ENCODE data around the gene PCDHGA3. TPM values are rescaled to one million over a fixed set of nuclear protein-coding genes. Genes with fewer than 3 reads are reported as not detected.
"Not testable (repeated sequence)": the region's sequence is repeated elsewhere in the genome, so short reads cannot be mapped to it uniquely, and the experiment has no call there.

Gene PCDHGA3
- total RNA-seq, 4 donors from 2014 or later = 2.3 to 6.3 (median 2.8) TPM

GRCh38 chr5:141388661-141389060 is 45.0 kb downstream of the PCDHGA3 start:
- DNase-seq (ENCODE audit: low spot score) (no peak), ATAC-seq (ENCODE audit: low FRiP score) (no peak)
- no peak for TF ChIP-seq CTCF (IDR thresholded peaks at IDR 0.05)

GRCh38 chr5:141389153-141390042 is 45.8 kb downstream of the PCDHGA3 start:
- ATAC-seq (ENCODE audit: low FRiP score) = no peak
- no peak for TF ChIP-seq CTCF (IDR thresholded peaks at IDR 0.05)
- DNase-seq (ENCODE audit: low spot score) = no peak

GRCh38 chr5:141392429-141393198 is 49.0 kb downstream of the PCDHGA3 start, which contains the start of gene PCDHGA8:
Gene PCDHGA8 (plus strand): TSS chr5:141392633. CDS start chr5:141392814, 181 bp downstream.
- no peak for TF ChIP-seq CTCF (IDR thresholded peaks at IDR 0.05)
- ATAC-seq (ENCODE audit: low FRiP score) (no peak), DNase-seq (ENCODE audit: low spot score) (no peak)

- ATAC-seq (ENCODE audit: low FRiP score) (no peak), DNase-seq (ENCODE audit: low spot score) (no peak)
- no peak for TF ChIP-seq CTCF (IDR thresholded peaks at IDR 0.05)
Measured at GRCh38 chr5:141393267-141393666, 49.6 kb downstream of the PCDHGA3 start.

GRCh38 chr5:141394401-141395187 is 51.0 kb downstream of the PCDHGA3 start:
- ATAC-seq (ENCODE audit: low FRiP score) = not testable (repeated sequence)

More at GRCh38 chr5:141394401-141395187, 51.0 kb downstream of the PCDHGA3 start:
- not testable (repeated sequence) for DNase-seq (ENCODE audit: low spot score)

Other genes with a start within 250 kb of the PCDHGA3 start
- gene PCDHB2, start 249.2 kb upstream of the PCDHGA3 start, total RNA-seq = 1 to 10 TPM; 2.2 to 4.9 (median 2.8) TPM
- gene PCDHB3, start 243.4 kb upstream of the PCDHGA3 start, total RNA-seq = 1 to 10 TPM; 1.4 to 4.4 (median 1.9) TPM
- 1 to 10 TPM; 1.2 to 6.9 (median 3.2) TPM for gene PCDHB4, start 222.0 kb upstream of the PCDHGA3 start, total RNA-seq
- gene PCDHB5, start 208.6 kb upstream of the PCDHGA3 start, total RNA-seq = 1 to 10 TPM; 1.1 to 6.5 (median 2.7) TPM
- 1 to 10 TPM in 1 of 4 donors, under 1 TPM in 3; 0.38 to 1.4 (median 0.47) TPM for gene PCDHB6, start 193.8 kb upstream of the PCDHGA3 start, total RNA-seq
- gene PCDHB7, start 171.2 kb upstream of the PCDHGA3 start, total RNA-seq = 1 to 10 TPM in 3 of 4 donors, under 1 TPM in 1; 0.94 to 3.3 (median 1.5) TPM
- gene PCDHB8, start 166.0 kb upstream of the PCDHGA3 start, total RNA-seq = under 1 TPM; 0.44 to 0.63 (median 0.53) TPM
- gene PCDHB16, start 161.4 kb upstream of the PCDHGA3 start, total RNA-seq = 1 to 10 TPM; 2.3 to 6.1 (median 3.6) TPM
- 1 to 10 TPM; 1.3 to 4.7 (median 2.8) TPM for gene PCDHB9, start 156.7 kb upstream of the PCDHGA3 start, total RNA-seq
- 1 to 10 TPM in 3 of 4 donors, under 1 TPM in 1; 0.96 to 3.6 (median 1.2) TPM for gene PCDHB10, start 151.5 kb upstream of the PCDHGA3 start, total RNA-seq
- 1 to 10 TPM; 1.3 to 2.4 (median 1.7) TPM for gene PCDHB11, start 144.2 kb upstream of the PCDHGA3 start, total RNA-seq
- gene PCDHB12, start 135.1 kb upstream of the PCDHGA3 start, total RNA-seq = 1 to 10 TPM; 1.9 to 4.4 (median 2.5) TPM
- gene PCDHB13, start 129.9 kb upstream of the PCDHGA3 start, total RNA-seq = 1 to 10 TPM; 1.8 to 7.7 (median 3.0) TPM
- 1 to 10 TPM; 2.0 to 7.1 (median 3.1) TPM for gene PCDHB14, start 120.5 kb upstream of the PCDHGA3 start, total RNA-seq
- 1 to 10 TPM; 2.0 to 6.0 (median 3.3) TPM for gene PCDHB15, start 98.4 kb upstream of the PCDHGA3 start, total RNA-seq
- 1 to 10 TPM in 1 of 4 donors, under 1 TPM in 1, not detected in 2; 0.46 to 2.0 TPM for gene SLC25A2, start 39.8 kb upstream of the PCDHGA3 start, total RNA-seq
- gene TAF7, start 23.0 kb upstream of the PCDHGA3 start, total RNA-seq = 10 to 100 TPM; 43.7 to 57.8 (median 52.5) TPM
- gene PCDHGA1, start 13.3 kb upstream of the PCDHGA3 start, total RNA-seq = 1 to 10 TPM in 1 of 4 donors, under 1 TPM in 3; 0.12 to 2.2 (median 0.59) TPM
- gene PCDHGA2, start 5.1 kb upstream of the PCDHGA3 start, total RNA-seq = 1 to 10 TPM; 2.0 to 6.6 (median 4.0) TPM
- gene PCDHGB1, start 6.3 kb downstream of the PCDHGA3 start, total RNA-seq = 1 to 10 TPM; 1.4 to 6.0 (median 2.2) TPM
- 1 to 10 TPM; 2.6 to 9.0 (median 3.9) TPM for gene PCDHGA4, start 11.2 kb downstream of the PCDHGA3 start, total RNA-seq
- 10 to 100 TPM in 1 of 4 donors, 1 to 10 TPM in 3; 2.5 to 15.3 (median 4.4) TPM for gene PCDHGB2, start 16.2 kb downstream of the PCDHGA3 start, total RNA-seq
- 10 to 100 TPM in 1 of 4 donors, 1 to 10 TPM in 3; 2.0 to 14.5 (median 3.3) TPM for gene PCDHGA5, start 20.3 kb downstream of the PCDHGA3 start, total RNA-seq
- gene PCDHGB3, start 26.4 kb downstream of the PCDHGA3 start, total RNA-seq = 10 to 100 TPM in 1 of 4 donors, 1 to 10 TPM in 3; 2.5 to 13.2 (median 3.9) TPM
- gene PCDHGA6, start 30.1 kb downstream of the PCDHGA3 start, total RNA-seq = 1 to 10 TPM; 3.0 to 6.9 (median 4.6) TPM
- gene PCDHGA7, start 38.9 kb downstream of the PCDHGA3 start, total RNA-seq = 1 to 10 TPM; 1.1 to 9.0 (median 3.6) TPM
- 10 to 100 TPM in 1 of 4 donors, 1 to 10 TPM in 3; 2.4 to 14.5 (median 6.1) TPM for gene PCDHGB4, start 43.9 kb downstream of the PCDHGA3 start, total RNA-seq
- gene PCDHGA8, start 48.8 kb downstream of the PCDHGA3 start, total RNA-seq = 1 to 10 TPM in 3 of 4 donors, under 1 TPM in 1; 0.72 to 7.4 (median 2.2) TPM
- gene PCDHGB5, start 54.1 kb downstream of the PCDHGA3 start, total RNA-seq = 10 to 100 TPM in 1 of 4 donors, 1 to 10 TPM in 3; 6.5 to 18.8 (median 8.9) TPM
- 10 to 100 TPM in 1 of 4 donors, 1 to 10 TPM in 3; 5.0 to 14.8 (median 7.3) TPM for gene PCDHGA9, start 58.9 kb downstream of the PCDHGA3 start, total RNA-seq
- gene PCDHGB6, start 64.2 kb downstream of the PCDHGA3 start, total RNA-seq = 10 to 100 TPM in 1 of 4 donors, 1 to 10 TPM in 3; 4.2 to 12.6 (median 6.5) TPM
- 10 to 100 TPM in 1 of 4 donors, 1 to 10 TPM in 3; 5.5 to 14.0 (median 6.8) TPM for gene PCDHGA10, start 69.2 kb downstream of the PCDHGA3 start, total RNA-seq
- 10 to 100 TPM in 2 of 4 donors, 1 to 10 TPM in 2; 7.8 to 25.2 (median 10.2) TPM for gene PCDHGB7, start 73.8 kb downstream of the PCDHGA3 start, total RNA-seq
- gene PCDHGA11, start 77.2 kb downstream of the PCDHGA3 start, total RNA-seq = 10 to 100 TPM in 1 of 4 donors, 1 to 10 TPM in 3; 3.1 to 12.1 (median 5.3) TPM
- 10 to 100 TPM in 3 of 4 donors, 1 to 10 TPM in 1; 7.5 to 18.4 (median 14.2) TPM for gene PCDHGA12, start 86.7 kb downstream of the PCDHGA3 start, total RNA-seq
- 10 to 100 TPM; 34.8 to 83.1 (median 41.9) TPM for gene PCDHGC3, start 132.1 kb downstream of the PCDHGA3 start, total RNA-seq
- 1 to 10 TPM; 1.5 to 4.1 (median 3.5) TPM for gene PCDHGC4, start 141.2 kb downstream of the PCDHGA3 start, total RNA-seq
- 1 to 10 TPM; 1.1 to 3.2 (median 2.1) TPM for gene PCDHGC5, start 145.3 kb downstream of the PCDHGA3 start, total RNA-seq

All from omental fat pad (tissue), 4 donors.